Upper lobe of left lung (tissue), 4 donors: ENCODE measurements around the gene BCL2A1.
"Not testable (repeated sequence)": the region's sequence is repeated elsewhere in the genome, so short reads cannot be mapped to it uniquely, and the experiment has no call there.

ENCODE experiments used
- CTCF ChIP-seq, 6 experiments: fragments of 450-650 bp in 4 of 6; fragments of 200-600 bp in 2 of 6; sonication (generic) in 2 of 6; IDR thresholded peaks; one replicate each; pipeline ENCODE4 v1.5.1; 2016 to 2019; ENCODE audit warnings: antibody characterized with exemption in 6 of 6
- POLR2A ChIP-seq, 4 donors: fragments of 450-650 bp; IDR thresholded peaks; one replicate each; pipeline ENCODE4 v1.5.1; 2016 to 2017; ENCODE audit warnings: antibody characterized with exemption in 4 of 4, mild to moderate bottlenecking in 2 of 4
- POLR2AphosphoS5 ChIP-seq, 2 donors: sonication (generic); formaldehyde crosslinking; IDR thresholded peaks; one replicate each; pipeline ENCODE4 v1.5.1; 2017; ENCODE audit warnings: antibody characterized with exemption in 2 of 2

- not testable (repeated sequence) for TF ChIP-seq POLR2AphosphoS5, CTCF, POLR2A (IDR thresholded peaks at IDR 0.05)
Measured at GRCh38 chr15:80020149-80020548, 49.2 kb upstream of the BCL2A1 start.
